Measurements from ENCODE around the gene PTGDR.

GRCh38 chr14:52266782-52267181 is 716 bp upstream of the PTGDR start:
- no peak for TF ChIP-seq CTCF (conservative IDR thresholded peaks at IDR 0.05)
- TF ChIP-seq EZH2 (IDR thresholded peaks at IDR 0.05; ENCODE audit: low read depth), result no peak

Data from PC-9 (cell line).